H1 (cell line): Measurements from ENCODE around the gene SLC38A1. TPM values are rescaled to one million over a fixed set of nuclear protein-coding genes. Genes with fewer than 3 reads are reported as not detected.

Experiments
- EGR1 ChIP-seq: IDR thresholded peaks from 2 replicates; pipeline ENCODE4 v1.6.1; 2011; ENCODE audit warnings: low read depth, low read length, borderline replicate concordance
- polyA plus RNA-seq, 7 experiments: library from polyadenylated mRNA; depleted of rRNA in 3 of 7; stranded (reverse) in 5 of 7; unstranded in 2 of 7; fragments of >200 nt in 5 of 7; fragments of 200-250 nt in 2 of 7; gene quantifications; 1 replicate in 5 of 7; 2 replicates in 1 of 7; 4 replicates in 1 of 7; pipeline versions ENCODE4 v1.2.1 to v1.2.3, GENCODE V29; 2011 to 2013; ENCODE audit warnings: missing spikeins in 2 of 7, mixed read lengths in 2 of 7
- total RNA-seq: library from RNA; stranded (reverse); fragmentation: NEBNext Ultra II Directional; extraction: Animal tissue kit (Norgen Biotek cat#: 25700); gene quantifications from 2 replicates; pipeline ENCODE4 v1.2.1, GENCODE V29; 2021
- TF ChIP-seq, protein P1 (sequence below): fragments of 300-600 bp; sonication (generic); IDR thresholded peaks from 2 replicates; pipeline ENCODE4 v1.7.1; 2012; ENCODE audit warnings: low read length, moderate library complexity, mild to moderate bottlenecking, inconsistent platforms; ENCODE audit not compliant: insufficient replicate concordance

Gene SLC38A1
- total and polyA plus RNA-seq, 2 of the 8 experiments (the other 6 are each of a cell fraction or from before 2014, with no cell fraction given), result 83.4 to 242 TPM

DNA sequence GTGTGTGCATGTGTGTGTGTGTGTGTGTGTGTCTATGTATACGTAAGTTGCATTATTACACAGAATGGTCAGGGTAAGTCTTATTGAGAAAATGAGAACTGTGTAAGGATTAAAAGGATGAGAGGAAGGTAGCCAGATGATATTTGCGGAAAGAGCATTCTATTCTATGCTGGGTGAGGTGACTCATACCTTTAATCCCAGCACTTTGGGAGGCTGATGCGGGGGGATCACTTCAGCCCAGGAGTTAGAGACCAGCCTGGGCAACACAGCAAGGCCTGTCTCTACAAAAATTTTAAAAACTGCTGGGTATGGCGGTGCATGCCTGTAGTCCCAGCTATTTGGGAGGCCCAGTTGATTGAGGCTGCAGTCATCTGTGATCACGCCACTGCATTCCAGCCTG, 103.7 kb downstream of the SLC38A1 start (continued):
- TF ChIP-seq, protein P1, sequence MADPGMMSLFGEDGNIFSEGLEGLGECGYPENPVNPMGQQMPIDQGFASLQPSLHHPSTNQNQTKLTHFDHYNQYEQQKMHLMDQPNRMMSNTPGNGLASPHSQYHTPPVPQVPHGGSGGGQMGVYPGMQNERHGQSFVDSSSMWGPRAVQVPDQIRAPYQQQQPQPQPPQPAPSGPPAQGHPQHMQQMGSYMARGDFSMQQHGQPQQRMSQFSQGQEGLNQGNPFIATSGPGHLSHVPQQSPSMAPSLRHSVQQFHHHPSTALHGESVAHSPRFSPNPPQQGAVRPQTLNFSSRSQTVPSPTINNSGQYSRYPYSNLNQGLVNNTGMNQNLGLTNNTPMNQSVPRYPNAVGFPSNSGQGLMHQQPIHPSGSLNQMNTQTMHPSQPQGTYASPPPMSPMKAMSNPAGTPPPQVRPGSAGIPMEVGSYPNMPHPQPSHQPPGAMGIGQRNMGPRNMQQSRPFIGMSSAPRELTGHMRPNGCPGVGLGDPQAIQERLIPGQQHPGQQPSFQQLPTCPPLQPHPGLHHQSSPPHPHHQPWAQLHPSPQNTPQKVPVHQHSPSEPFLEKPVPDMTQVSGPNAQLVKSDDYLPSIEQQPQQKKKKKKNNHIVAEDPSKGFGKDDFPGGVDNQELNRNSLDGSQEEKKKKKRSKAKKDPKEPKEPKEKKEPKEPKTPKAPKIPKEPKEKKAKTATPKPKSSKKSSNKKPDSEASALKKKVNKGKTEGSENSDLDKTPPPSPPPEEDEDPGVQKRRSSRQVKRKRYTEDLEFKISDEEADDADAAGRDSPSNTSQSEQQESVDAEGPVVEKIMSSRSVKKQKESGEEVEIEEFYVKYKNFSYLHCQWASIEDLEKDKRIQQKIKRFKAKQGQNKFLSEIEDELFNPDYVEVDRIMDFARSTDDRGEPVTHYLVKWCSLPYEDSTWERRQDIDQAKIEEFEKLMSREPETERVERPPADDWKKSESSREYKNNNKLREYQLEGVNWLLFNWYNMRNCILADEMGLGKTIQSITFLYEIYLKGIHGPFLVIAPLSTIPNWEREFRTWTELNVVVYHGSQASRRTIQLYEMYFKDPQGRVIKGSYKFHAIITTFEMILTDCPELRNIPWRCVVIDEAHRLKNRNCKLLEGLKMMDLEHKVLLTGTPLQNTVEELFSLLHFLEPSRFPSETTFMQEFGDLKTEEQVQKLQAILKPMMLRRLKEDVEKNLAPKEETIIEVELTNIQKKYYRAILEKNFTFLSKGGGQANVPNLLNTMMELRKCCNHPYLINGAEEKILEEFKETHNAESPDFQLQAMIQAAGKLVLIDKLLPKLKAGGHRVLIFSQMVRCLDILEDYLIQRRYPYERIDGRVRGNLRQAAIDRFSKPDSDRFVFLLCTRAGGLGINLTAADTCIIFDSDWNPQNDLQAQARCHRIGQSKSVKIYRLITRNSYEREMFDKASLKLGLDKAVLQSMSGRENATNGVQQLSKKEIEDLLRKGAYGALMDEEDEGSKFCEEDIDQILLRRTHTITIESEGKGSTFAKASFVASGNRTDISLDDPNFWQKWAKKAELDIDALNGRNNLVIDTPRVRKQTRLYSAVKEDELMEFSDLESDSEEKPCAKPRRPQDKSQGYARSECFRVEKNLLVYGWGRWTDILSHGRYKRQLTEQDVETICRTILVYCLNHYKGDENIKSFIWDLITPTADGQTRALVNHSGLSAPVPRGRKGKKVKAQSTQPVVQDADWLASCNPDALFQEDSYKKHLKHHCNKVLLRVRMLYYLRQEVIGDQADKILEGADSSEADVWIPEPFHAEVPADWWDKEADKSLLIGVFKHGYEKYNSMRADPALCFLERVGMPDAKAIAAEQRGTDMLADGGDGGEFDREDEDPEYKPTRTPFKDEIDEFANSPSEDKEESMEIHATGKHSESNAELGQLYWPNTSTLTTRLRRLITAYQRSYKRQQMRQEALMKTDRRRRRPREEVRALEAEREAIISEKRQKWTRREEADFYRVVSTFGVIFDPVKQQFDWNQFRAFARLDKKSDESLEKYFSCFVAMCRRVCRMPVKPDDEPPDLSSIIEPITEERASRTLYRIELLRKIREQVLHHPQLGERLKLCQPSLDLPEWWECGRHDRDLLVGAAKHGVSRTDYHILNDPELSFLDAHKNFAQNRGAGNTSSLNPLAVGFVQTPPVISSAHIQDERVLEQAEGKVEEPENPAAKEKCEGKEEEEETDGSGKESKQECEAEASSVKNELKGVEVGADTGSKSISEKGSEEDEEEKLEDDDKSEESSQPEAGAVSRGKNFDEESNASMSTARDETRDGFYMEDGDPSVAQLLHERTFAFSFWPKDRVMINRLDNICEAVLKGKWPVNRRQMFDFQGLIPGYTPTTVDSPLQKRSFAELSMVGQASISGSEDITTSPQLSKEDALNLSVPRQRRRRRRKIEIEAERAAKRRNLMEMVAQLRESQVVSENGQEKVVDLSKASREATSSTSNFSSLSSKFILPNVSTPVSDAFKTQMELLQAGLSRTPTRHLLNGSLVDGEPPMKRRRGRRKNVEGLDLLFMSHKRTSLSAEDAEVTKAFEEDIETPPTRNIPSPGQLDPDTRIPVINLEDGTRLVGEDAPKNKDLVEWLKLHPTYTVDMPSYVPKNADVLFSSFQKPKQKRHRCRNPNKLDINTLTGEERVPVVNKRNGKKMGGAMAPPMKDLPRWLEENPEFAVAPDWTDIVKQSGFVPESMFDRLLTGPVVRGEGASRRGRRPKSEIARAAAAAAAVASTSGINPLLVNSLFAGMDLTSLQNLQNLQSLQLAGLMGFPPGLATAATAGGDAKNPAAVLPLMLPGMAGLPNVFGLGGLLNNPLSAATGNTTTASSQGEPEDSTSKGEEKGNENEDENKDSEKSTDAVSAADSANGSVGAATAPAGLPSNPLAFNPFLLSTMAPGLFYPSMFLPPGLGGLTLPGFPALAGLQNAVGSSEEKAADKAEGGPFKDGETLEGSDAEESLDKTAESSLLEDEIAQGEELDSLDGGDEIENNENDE, result no peak
- TF ChIP-seq EGR1, result no peak
